Measurements from ENCODE around the gene TACC2.

TACC2 gene

DNA sequence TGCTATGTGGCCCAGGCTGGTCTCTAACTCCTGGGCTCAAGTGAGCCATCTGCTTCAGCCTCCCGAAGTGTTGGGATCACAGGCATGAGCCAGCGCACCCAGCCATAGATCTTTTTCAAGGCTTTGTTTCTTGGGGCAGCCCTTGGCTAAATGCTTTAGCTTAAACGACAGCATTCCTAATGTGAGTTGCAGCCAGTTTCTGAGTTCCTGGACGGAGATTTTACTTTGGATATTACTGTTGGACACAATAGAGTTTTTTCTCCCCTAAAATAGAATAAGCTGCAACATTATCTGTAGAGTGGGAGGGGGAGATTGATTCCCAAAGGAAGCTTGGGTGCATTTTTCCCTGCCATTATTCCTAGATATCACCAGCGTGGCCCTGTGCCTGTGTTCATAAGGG lies 179.1 kb downstream of the TACC2 start:
- DNase-seq (ENCODE audit: low read depth) = no peak

- DNase-seq (ENCODE audit: low read depth) = no peak
These were observed 179.8 kb downstream of the TACC2 start for GRCh38 chr10:122168598-122169394.

- no peak for DNase-seq (ENCODE audit: low read depth)
These were observed 181.8 kb downstream of the TACC2 start for GRCh38 chr10:122170802-122171201.

DNA sequence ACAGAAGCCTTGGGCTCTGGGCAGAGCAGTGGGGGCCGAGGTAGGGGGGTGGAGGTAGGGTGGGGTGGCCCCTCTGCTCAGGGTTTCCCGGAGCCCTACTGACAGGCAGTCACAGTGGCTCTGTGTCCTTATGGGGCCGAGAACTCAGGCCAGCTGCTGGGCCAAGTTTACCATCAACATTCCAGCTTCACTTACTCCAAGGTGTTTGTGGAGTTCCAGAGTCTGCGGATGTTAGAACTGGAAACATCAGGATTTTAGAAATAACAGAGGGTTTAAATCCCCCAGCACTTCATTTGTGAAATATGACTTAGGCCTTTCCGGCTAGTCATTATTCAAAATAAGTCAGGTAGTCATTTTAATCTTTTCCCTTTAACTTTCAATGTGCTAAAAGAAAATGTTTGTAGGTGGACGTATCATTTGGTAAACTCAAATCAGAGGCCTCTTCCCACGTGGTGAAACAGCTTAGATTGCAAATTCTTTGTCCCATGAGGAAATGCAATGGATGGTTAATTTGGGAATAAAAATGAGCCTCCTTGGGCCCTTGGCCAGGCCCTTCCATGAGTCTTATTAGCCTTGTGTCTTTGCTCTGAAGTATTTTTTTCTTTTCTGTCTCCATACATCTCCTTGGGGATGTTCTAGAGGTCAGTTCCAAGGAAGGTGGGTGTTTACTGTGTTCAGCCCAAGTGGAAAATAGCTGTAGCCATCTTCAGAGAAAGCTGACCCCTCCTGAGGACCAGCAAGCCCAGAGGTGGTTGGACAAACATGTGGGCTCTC lies 182.5 kb downstream of the TACC2 start:
- DNase-seq (ENCODE audit: low read depth) = no peak

DNA sequence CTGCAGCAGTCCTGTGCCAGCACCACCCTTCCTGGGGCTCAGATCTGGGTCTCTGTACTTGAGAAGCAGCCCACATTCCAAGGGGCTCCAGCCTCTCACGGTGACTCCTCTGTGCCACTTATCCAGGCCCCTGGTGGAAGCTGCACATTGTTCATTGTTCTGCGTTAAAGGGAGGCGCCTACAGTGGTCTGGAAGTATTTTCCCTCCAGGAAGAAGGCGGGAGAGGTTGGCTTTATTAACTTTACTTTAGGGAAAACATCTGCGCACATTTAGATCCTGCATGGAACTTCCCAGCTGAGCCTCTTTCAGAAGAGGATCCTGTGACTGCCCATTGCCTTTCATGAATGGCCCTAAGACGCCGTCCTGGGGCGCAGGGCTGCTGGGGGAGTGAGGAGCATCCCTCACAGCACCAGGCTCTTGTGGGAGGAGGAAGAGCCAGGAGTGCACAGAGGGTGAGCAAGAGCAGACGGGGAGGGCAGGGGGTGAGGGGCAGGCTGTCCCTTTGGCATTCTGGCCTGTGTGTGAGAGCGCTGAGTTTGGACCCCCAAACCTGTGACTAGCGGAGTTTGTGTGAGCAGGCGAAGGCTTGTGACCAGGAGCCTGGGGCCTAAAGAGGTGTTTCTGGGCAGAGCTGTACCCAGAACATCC lies 183.5 kb downstream of the TACC2 start:
- DNase-seq (ENCODE audit: low read depth) = no peak

GRCh38 chr10:122173337-122173736 lies 184.4 kb downstream of the TACC2 start:
- no peak for DNase-seq (ENCODE audit: low read depth)

- no peak for DNase-seq (ENCODE audit: low read depth)
These were observed 184.9 kb downstream of the TACC2 start for GRCh38 chr10:122173766-122174435.

DNA sequence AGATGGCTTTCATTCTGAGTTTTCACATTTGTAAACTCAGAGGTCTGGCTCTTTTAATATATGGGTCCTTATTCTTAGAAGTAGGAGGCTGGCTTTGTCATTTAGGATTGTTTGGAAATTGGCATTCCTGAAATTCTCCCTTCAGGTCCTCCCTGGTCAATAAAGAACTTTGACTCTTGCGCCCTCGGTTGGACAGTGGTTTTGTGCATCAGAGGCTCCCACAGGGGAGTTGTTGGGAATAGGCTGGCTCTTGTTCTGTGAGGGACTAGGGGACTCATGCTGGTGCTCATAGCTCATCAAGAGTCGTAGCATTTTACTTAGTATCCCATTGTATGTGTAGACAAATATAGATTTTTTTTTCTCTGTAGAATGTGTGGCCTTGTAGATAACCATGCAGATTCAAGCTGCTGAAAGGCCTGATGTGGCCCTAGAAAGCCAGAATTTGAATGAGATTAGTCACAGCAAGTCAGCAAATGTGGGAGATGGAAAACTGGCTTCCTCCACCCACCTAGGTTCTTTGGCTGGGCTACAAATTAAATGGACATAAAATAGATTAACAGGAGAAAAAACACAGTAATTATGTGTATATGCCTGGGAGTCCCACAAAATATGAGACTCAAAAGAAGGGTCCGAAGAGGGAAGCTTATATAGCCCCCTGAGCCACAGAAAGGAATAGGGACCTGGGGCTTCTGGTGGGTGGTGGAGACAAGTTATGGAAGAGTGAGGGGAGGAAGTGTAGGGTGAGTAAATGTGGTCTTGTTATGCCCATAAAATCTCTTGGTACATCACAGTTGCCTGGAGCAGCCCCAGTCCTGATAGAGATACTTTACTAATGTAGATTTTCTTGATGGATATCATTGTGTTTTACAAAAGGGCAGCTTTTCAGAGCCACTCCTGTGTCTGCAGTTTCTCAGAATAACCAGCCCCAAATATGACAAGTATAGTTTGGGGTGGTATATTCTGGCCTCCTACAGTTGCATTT lies 187.6 kb downstream of the TACC2 start:
- DNase-seq (ENCODE audit: low read depth) = no peak

DNA sequence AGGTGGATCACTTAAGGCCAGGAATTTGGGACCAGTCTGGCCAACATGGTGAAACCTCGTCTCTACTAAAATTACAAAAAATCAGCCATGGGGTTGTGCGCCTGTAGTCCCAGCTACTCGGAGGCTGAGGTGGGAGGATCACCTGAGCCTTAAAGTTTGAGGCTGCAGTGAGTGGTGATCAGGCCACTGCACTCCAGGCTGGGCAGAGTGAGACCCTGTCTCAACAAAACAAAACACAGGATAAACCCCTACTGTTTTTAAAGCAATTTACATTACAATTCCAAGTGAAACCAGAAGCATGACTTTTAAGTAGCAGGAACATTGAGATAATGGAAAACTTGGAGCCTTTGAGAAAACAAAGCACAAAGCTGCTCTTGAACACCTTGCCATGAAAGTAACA lies 189.7 kb downstream of the TACC2 start:
- DNase-seq (ENCODE audit: low read depth) = no peak

- no peak for DNase-seq (ENCODE audit: low read depth)
These were observed 192.2 kb downstream of the TACC2 start for GRCh38 chr10:122181041-122181732.

- DNase-seq (ENCODE audit: low read depth) = no peak
These were observed 192.9 kb downstream of the TACC2 start for GRCh38 chr10:122181876-122182275.

- no peak for DNase-seq (ENCODE audit: low read depth)
These were observed 193.3 kb downstream of the TACC2 start for GRCh38 chr10:122182308-122182707.

GRCh38 chr10:122184254-122184653 lies 195.3 kb downstream of the TACC2 start:
- no peak for DNase-seq (ENCODE audit: low read depth)

DNA sequence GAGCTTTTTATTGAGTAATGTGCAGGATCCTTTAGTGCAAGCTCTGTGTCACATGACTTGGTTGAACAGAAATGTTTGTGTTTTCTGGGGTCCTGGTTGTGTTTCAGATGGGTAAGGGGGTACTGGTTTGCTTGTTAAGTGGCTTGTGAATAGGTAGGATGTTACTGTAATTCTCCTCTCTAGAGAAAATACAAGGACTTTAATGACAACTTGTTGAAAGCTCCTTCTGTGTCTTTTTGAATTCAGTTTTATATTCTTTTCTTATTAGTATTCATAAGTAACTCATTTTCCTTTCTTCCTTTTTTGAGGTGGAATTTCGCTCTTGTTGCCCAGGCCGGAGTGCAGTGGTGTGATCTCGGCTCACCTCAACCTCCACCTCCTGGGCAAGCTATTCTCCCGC lies 196.7 kb downstream of the TACC2 start:
- no peak for DNase-seq (ENCODE audit: low read depth)

- DNase-seq (ENCODE audit: low read depth) = no peak
These were observed 198.2 kb downstream of the TACC2 start for GRCh38 chr10:122186816-122187810.

GRCh38 chr10:122188706-122189105 lies 199.7 kb downstream of the TACC2 start:
- no peak for DNase-seq (ENCODE audit: low read depth)

- DNase-seq (ENCODE audit: low read depth) = no peak
These were observed 200.2 kb downstream of the TACC2 start for GRCh38 chr10:122189185-122189584.

- DNase-seq (ENCODE audit: low read depth) = no peak
These were observed 201.4 kb downstream of the TACC2 start for GRCh38 chr10:122190176-122190943.

All from CMK (cell line).